SU-DHL-6 (cell line): ENCODE results near the gene MAML3.

Experiments used
- EZH2phosphoT487 ChIP-seq: fragments of 200-600 bp; sonication (generic), shearing (Covaris generic); conservative IDR thresholded peaks from 2 replicates; pipeline ENCODE4 v1.6.1; 2018; ENCODE audit warnings: mild to moderate bottlenecking, antibody characterized with exemption, low read length, moderate library complexity, mixed read lengths
- TF ChIP-seq, protein P1 (sequence below): fragments of 200-600 bp; sonication (generic); IDR thresholded peaks from one replicate; pipeline ENCODE4 v1.5.1; 2017; ENCODE audit warnings: antibody characterized with exemption, mild to moderate bottlenecking, low read length, moderate library complexity; ENCODE audit not compliant: insufficient read depth, poor library complexity, severe bottlenecking

GRCh38 chr4:139977838-139978609 is 176.0 kb downstream of the MAML3 start:
- TF ChIP-seq, protein P1, sequence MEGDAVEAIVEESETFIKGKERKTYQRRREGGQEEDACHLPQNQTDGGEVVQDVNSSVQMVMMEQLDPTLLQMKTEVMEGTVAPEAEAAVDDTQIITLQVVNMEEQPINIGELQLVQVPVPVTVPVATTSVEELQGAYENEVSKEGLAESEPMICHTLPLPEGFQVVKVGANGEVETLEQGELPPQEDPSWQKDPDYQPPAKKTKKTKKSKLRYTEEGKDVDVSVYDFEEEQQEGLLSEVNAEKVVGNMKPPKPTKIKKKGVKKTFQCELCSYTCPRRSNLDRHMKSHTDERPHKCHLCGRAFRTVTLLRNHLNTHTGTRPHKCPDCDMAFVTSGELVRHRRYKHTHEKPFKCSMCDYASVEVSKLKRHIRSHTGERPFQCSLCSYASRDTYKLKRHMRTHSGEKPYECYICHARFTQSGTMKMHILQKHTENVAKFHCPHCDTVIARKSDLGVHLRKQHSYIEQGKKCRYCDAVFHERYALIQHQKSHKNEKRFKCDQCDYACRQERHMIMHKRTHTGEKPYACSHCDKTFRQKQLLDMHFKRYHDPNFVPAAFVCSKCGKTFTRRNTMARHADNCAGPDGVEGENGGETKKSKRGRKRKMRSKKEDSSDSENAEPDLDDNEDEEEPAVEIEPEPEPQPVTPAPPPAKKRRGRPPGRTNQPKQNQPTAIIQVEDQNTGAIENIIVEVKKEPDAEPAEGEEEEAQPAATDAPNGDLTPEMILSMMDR = no peak
- no peak for TF ChIP-seq EZH2phosphoT487
